Osteoblast (primary cell): Measurements from ENCODE around the gene REPS1. TPM values are rescaled to one million over a fixed set of nuclear protein-coding genes. Genes with fewer than 3 reads are reported as not detected.
"Not testable (repeated sequence)": the region's sequence is repeated elsewhere in the genome, so short reads cannot be mapped to it uniquely, and the experiment has no call there.

Experiments used
- DNase-seq: peaks from one replicate; pipeline ENCODE4 v3.0.0; 2011; ENCODE audit warnings: low spot score, mixed read lengths; ENCODE audit not compliant: insufficient read length; ENCODE audit errors: missing footprints
- H2AFZ ChIP-seq: 2 replicates; pipeline ENCODE4 v1.6.0; 2011; ENCODE audit warnings: mild to moderate bottlenecking, low read length
- H3K27ac ChIP-seq: 2 replicates; pipeline ENCODE4 v1.5.1; 2011; ENCODE audit warnings: mild to moderate bottlenecking, low read depth, low read length, moderate library complexity
- H3K27me3 ChIP-seq: 2 replicates; pipeline ENCODE4 v1.6.0; 2012; ENCODE audit warnings: mild to moderate bottlenecking, control low read depth, inconsistent platforms, low read length, moderate library complexity; ENCODE audit not compliant: insufficient read depth
- H3K36me3 ChIP-seq: 2 replicates; pipeline ENCODE4 v1.5.1; 2011; ENCODE audit warnings: mild to moderate bottlenecking, low read length, control low read depth, moderate library complexity; ENCODE audit not compliant: insufficient read depth
- H3K4me1 ChIP-seq: 2 replicates; pipeline ENCODE4 v1.5.1; 2011; ENCODE audit warnings: mild to moderate bottlenecking, low read length, control low read depth, moderate library complexity; ENCODE audit not compliant: insufficient read depth
- H3K4me2 ChIP-seq: 2 replicates; pipeline ENCODE4 v1.6.0; 2011; ENCODE audit warnings: mild to moderate bottlenecking, low read length; ENCODE audit not compliant: insufficient read depth
- H3K4me3 ChIP-seq: fragments of 200-600 bp; sonication (generic); 3 replicates; pipeline ENCODE4 v1.5.1; 2012; ENCODE audit warnings: mild to moderate bottlenecking, low read length, inconsistent platforms; ENCODE audit not compliant: insufficient read depth
- H3K79me2 ChIP-seq: 2 replicates; pipeline ENCODE4 v1.6.0; 2012; ENCODE audit warnings: mild to moderate bottlenecking, low read length, control low read depth, inconsistent platforms; ENCODE audit not compliant: insufficient read depth
- H3K9me3 ChIP-seq: 2 replicates; pipeline ENCODE4 v1.5.1; 2011; ENCODE audit warnings: low read depth, low read length, control low read depth
- H4K20me1 ChIP-seq: 2 replicates; pipeline ENCODE4 v1.6.0; 2012; ENCODE audit warnings: mild to moderate bottlenecking, low read length, control low read depth; ENCODE audit not compliant: insufficient read depth
- CTCF ChIP-seq: IDR thresholded peaks from 2 replicates; pipeline ENCODE4 v1.5.1; 2011; ENCODE audit warnings: mild to moderate bottlenecking, low read depth, low read length, moderate library complexity; ENCODE audit errors: extremely low read depth
- total RNA-seq: library from RNA; depleted of rRNA; stranded (reverse); fragments of >200 nt; gene quantifications from 2 replicates; pipeline ENCODE4 v1.2.3, GENCODE V29; 2012

Gene REPS1
- total RNA-seq, 1 donor: 43.1 TPM

- no peak for DNase-seq
- no peak for TF ChIP-seq CTCF
- no peak overlapping the region for H3K27ac ChIP-seq
- no peaks in the 10 kb centered on the region for H3K9me3 ChIP-seq
- peaks cover 19% of the 10 kb centered on the region for H3K79me2 ChIP-seq
- peaks cover 32% of the 10 kb centered on the region for H3K36me3 ChIP-seq
- no peaks in the 10 kb centered on the region for H4K20me1 ChIP-seq
- H3K27me3 ChIP-seq: no peaks in the 10 kb centered on the region
- H2AFZ ChIP-seq: no peak overlapping the region
- H3K4me3 ChIP-seq: no peak overlapping the region
- no peak overlapping the region for H3K4me2 ChIP-seq
- peaks cover 8% of the 10 kb centered on the region for H3K4me1 ChIP-seq
Observed at GRCh38 chr6:138943089-138943625, 44.9 kb downstream of the REPS1 start.

GRCh38 chr6:138936873-138937272 lies 51.2 kb downstream of the REPS1 start:
- not testable (repeated sequence) for H3K9me3 ChIP-seq, H3K4me3 ChIP-seq, H4K20me1 ChIP-seq, H3K27me3 ChIP-seq, DNase-seq, H3K79me2 ChIP-seq, H3K27ac ChIP-seq, H3K4me1 ChIP-seq, H3K4me2 ChIP-seq, H2AFZ ChIP-seq
- peaks cover 13% of the 10 kb centered on the region for H3K36me3 ChIP-seq

GRCh38 chr6:138931660-138932059 lies 56.4 kb downstream of the REPS1 start:
- Histone ChIP-seq H2AFZ (no peak overlapping the region), H3K4me3 (no peak overlapping the region), H3K79me2 (no peaks in the 10 kb centered on the region), H4K20me1 (no peaks in the 10 kb centered on the region), H3K27me3 (no peaks in the 10 kb centered on the region), H3K36me3 (peaks cover 15% of the 10 kb centered on the region), H3K9me3 (no peaks in the 10 kb centered on the region), H3K4me2 (no peak overlapping the region), H3K27ac (no peak overlapping the region), H3K4me1 (no peaks in the 10 kb centered on the region)
- no peak for DNase-seq
- no peak for TF ChIP-seq CTCF

- H3K4me3 ChIP-seq: no peak overlapping the region
- H2AFZ ChIP-seq: no peak overlapping the region
- no peaks in the 10 kb centered on the region for H3K27me3 ChIP-seq
- no peaks in the 10 kb centered on the region for H4K20me1 ChIP-seq
- H3K9me3 ChIP-seq: no peaks in the 10 kb centered on the region
- H3K4me1 ChIP-seq: no peaks in the 10 kb centered on the region
- no peak for TF ChIP-seq CTCF
- peaks cover 2% of the 10 kb centered on the region for H3K79me2 ChIP-seq
- H3K36me3 ChIP-seq: peaks cover 15% of the 10 kb centered on the region
- H3K4me2 ChIP-seq: no peak overlapping the region
- H3K27ac ChIP-seq: no peak overlapping the region
- no peak for DNase-seq
Observed at GRCh38 chr6:138926579-138926978, 61.5 kb downstream of the REPS1 start.
